ENCODE measurements around the gene SFMBT2. TPM values are rescaled to one million over a fixed set of nuclear protein-coding genes. Genes with fewer than 3 reads are reported as not detected.

The SFMBT2 gene
- total and polyA plus RNA-seq, 2 of the 13 experiments (the other 11 are each of a cell fraction or from before 2014, with no cell fraction given) = 0.01 to 0.02 TPM

DNA sequence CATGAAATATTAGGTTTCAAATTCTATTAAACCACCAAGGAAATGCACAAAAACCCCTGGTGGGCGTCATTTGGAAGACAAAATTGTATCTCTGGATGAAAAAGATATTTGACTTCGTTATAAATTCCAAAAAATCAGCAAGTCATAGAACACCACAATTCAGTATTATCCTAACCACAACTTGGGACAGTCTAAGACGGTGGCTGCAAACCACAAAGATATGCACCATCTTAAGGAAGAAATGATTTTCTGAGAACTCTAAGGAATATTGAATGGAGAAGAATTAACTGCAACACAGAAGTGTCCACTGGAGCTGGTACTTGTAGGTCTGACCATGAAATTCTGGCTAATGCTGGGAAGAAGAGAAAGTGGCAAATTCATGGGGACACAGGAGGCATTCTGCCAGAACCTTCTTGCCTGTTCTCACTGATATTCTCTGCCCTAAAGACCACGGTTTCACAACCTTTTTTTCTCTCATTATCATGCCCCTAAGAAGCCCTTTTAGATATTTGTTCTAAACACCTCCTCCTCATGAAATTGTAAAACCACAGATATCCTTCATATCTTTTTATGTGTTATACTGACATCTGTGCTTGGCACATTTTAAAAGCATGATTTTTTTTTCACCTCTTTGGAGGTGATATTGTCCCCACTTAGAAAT, 92.9 kb downstream of the SFMBT2 start (continued):
- TF ChIP-seq, protein P1, sequence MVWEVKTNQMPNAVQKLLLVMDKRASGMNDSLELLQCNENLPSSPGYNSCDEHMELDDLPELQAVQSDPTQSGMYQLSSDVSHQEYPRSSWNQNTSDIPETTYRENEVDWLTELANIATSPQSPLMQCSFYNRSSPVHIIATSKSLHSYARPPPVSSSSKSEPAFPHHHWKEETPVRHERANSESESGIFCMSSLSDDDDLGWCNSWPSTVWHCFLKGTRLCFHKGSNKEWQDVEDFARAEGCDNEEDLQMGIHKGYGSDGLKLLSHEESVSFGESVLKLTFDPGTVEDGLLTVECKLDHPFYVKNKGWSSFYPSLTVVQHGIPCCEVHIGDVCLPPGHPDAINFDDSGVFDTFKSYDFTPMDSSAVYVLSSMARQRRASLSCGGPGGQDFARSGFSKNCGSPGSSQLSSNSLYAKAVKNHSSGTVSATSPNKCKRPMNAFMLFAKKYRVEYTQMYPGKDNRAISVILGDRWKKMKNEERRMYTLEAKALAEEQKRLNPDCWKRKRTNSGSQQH (CRISPR knock-in tag; IDR thresholded peaks at IDR 0.05; ENCODE audit: low read depth) = no peak
- TF ChIP-seq HNRNPLL (IDR thresholded peaks at IDR 0.05; ENCODE audit: low read depth, low read length, poor library complexity, severe bottlenecking) (no peak), RNF219 (CRISPR knock-in tag; IDR thresholded peaks at IDR 0.05) (no peak), RBFOX2 (IDR thresholded peaks at IDR 0.05; ENCODE audit: low read depth, low read length) (no peak), SNAI1 (CRISPR knock-in tag; IDR thresholded peaks at IDR 0.05; ENCODE audit: borderline replicate concordance) (no peak), TCF7 (IDR thresholded peaks at IDR 0.05; ENCODE audit: low read depth) (no peak)
- TF ChIP-seq, protein P2, sequence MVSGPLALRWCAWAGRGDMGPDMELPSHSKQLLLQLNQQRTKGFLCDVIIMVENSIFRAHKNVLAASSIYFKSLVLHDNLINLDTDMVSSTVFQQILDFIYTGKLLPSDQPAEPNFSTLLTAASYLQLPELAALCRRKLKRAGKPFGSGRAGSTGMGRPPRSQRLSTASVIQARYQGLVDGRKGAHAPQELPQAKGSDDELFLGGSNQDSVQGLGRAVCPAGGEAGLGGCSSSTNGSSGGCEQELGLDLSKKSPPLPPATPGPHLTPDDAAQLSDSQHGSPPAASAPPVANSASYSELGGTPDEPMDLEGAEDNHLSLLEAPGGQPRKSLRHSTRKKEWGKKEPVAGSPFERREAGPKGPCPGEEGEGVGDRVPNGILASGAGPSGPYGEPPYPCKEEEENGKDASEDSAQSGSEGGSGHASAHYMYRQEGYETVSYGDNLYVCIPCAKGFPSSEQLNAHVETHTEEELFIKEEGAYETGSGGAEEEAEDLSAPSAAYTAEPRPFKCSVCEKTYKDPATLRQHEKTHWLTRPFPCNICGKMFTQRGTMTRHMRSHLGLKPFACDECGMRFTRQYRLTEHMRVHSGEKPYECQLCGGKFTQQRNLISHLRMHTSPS (CRISPR knock-in tag; IDR thresholded peaks at IDR 0.05; ENCODE audit: low read depth) = no peak
- TF ChIP-seq, protein P3, sequence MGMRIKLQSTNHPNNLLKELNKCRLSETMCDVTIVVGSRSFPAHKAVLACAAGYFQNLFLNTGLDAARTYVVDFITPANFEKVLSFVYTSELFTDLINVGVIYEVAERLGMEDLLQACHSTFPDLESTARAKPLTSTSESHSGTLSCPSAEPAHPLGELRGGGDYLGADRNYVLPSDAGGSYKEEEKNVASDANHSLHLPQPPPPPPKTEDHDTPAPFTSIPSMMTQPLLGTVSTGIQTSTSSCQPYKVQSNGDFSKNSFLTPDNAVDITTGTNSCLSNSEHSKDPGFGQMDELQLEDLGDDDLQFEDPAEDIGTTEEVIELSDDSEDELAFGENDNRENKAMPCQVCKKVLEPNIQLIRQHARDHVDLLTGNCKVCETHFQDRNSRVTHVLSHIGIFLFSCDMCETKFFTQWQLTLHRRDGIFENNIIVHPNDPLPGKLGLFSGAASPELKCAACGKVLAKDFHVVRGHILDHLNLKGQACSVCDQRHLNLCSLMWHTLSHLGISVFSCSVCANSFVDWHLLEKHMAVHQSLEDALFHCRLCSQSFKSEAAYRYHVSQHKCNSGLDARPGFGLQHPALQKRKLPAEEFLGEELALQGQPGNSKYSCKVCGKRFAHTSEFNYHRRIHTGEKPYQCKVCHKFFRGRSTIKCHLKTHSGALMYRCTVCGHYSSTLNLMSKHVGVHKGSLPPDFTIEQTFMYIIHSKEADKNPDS (CRISPR knock-in tag; IDR thresholded peaks at IDR 0.05) = no peak

Data from HepG2 (cell line).